K562 (cell line): ENCODE measurements around the gene ANKRD12. TPM values are rescaled to one million over a fixed set of nuclear protein-coding genes. Genes with fewer than 3 reads are reported as not detected.

Experiments
- BHLHE40 ChIP-seq: IDR thresholded peaks from 2 replicates; pipeline ENCODE4 v1.6.1; 2011; ENCODE audit warnings: low read length, improper control_type of control experiment
- CEBPZ ChIP-seq: fragments of 150-350 bp; IDR thresholded peaks from 2 replicates; pipeline ENCODE4 v1.6.1; 2014; ENCODE audit warnings: low read depth, mild to moderate bottlenecking, low read length, borderline replicate concordance
- FUS ChIP-seq: fragments of 200-400 bp; formaldehyde crosslinking; optimal IDR thresholded peaks from 2 replicates; pipeline ENCODE3; 2017; ENCODE audit warnings: low read depth, low read length
- GATAD2A ChIP-seq: fragments of 450-650 bp; IDR thresholded peaks from 2 replicates; pipeline ENCODE4 v1.6.1; 2017
- KDM1A ChIP-seq, 2 experiments: fragments of 450-650 bp; IDR thresholded peaks; 2 replicates each; pipeline ENCODE4 v1.6.1; 2016; ENCODE audit warnings: mild to moderate bottlenecking in 2 of 2
- MTA1 ChIP-seq: fragments of 450-650 bp; IDR thresholded peaks from 2 replicates; pipeline ENCODE4 v1.6.1; 2017; ENCODE audit warnings: borderline replicate concordance
- SOX6 ChIP-seq: fragments of 450-650 bp; IDR thresholded peaks from 2 replicates; pipeline ENCODE4 v1.6.1; 2014; ENCODE audit warnings: mild to moderate bottlenecking
- TCF7L2 ChIP-seq: fragments of 150-350 bp; IDR thresholded peaks from 2 replicates; pipeline ENCODE4 v1.6.1; 2016; ENCODE audit warnings: low read depth, mild to moderate bottlenecking, low read length, moderate library complexity
- YY1 ChIP-seq, 3 experiments: IDR thresholded peaks; 2 replicates each; pipeline ENCODE4 v1.6.1; 2011; ENCODE audit warnings: low read length in 2 of 3, mild to moderate bottlenecking in 2 of 3, moderate library complexity in 2 of 3, borderline replicate concordance in 1 of 3, control low read depth in 1 of 3, low read depth in 1 of 3; ENCODE audit not compliant: insufficient read depth in 3 of 3, insufficient replicate concordance in 2 of 3, control insufficient read depth in 1 of 3, insufficient read length in 1 of 3; ENCODE audit errors: extremely low read depth in 1 of 3
- ZNF311 ChIP-seq: fragments of 250-450 bp; sonication (Bioruptor Pico); IDR thresholded peaks from 2 replicates; pipeline ENCODE4 v1.4.0; 2020; ENCODE audit warnings: mild to moderate bottlenecking, moderate library complexity
- ZNF583 ChIP-seq: fragments of 250-450 bp; sonication (Bioruptor Pico); IDR thresholded peaks from 2 replicates; pipeline ENCODE4 v1.4.0; 2020
- ZNF76 ChIP-seq: fragments of 250-450 bp; sonication (Bioruptor Pico); IDR thresholded peaks from 2 replicates; pipeline ENCODE4 v1.4.0; 2020; ENCODE audit warnings: mild to moderate bottlenecking, moderate library complexity, borderline replicate concordance
- ZNF785 ChIP-seq: fragments of 250-450 bp; sonication (Bioruptor Pico); IDR thresholded peaks from 2 replicates; pipeline ENCODE4 v1.4.0; 2020; ENCODE audit warnings: mild to moderate bottlenecking
- ZSCAN29 ChIP-seq: fragments of 450-650 bp; IDR thresholded peaks from 2 replicates; pipeline ENCODE4 v1.6.1; 2017
- polyA plus RNA-seq, 8 experiments: library from polyadenylated mRNA; depleted of rRNA in 4 of 8; stranded (reverse) in 5 of 8; unstranded in 3 of 8; fragments of >200 nt; fragmentation: Nextera tagmentation in 2 of 8; fragmentation: Illumina TruSeq in 1 of 8; extraction: Ambion mirVana in 2 of 8; extraction: Trizol in 1 of 8; gene quantifications; 2 replicates each; pipeline versions ENCODE4 v1.2.1 to v1.2.3, GENCODE V29; 2011 to 2014; ENCODE audit warnings: inconsistent platforms in 1 of 8, missing spikeins in 1 of 8
- total RNA-seq, 7 experiments: library from RNA; depleted of rRNA in 6 of 7; stranded (reverse); fragments of >200 nt in 6 of 7; fragmentation: Illumina TruSeq in 2 of 7; extraction: Trizol in 2 of 7; gene quantifications; 2 replicates each; pipeline versions ENCODE4 v1.2.1 to v1.2.3, GENCODE V29; 2011 to 2021; ENCODE audit warnings: low replicate concordance in 1 of 7
- TF ChIP-seq, protein P1 (sequence below): sonication (generic); formaldehyde crosslinking; IDR thresholded peaks from 2 replicates; pipeline ENCODE4 v1.8.1; 2023; ENCODE audit warnings: mild to moderate bottlenecking, missing genetic modification reagents, moderate library complexity
- TF ChIP-seq, protein P2 (sequence below), 2 experiments: fragments of 450-650 bp in 1 of 2; sonication (generic) in 1 of 2; formaldehyde crosslinking in 1 of 2; IDR thresholded peaks in 1 of 2; conservative IDR thresholded peaks in 1 of 2; 2 replicates each; pipeline versions ENCODE4 v1.6.1 to v1.8.1; 2016 to 2023; ENCODE audit warnings: mild to moderate bottlenecking in 2 of 2, moderate library complexity in 2 of 2, inconsistent platforms in 1 of 2, missing genetic modification reagents in 1 of 2
- TF ChIP-seq, protein P3 (sequence below), 2 experiments: fragments of 450-650 bp; conservative IDR thresholded peaks; 2 replicates each; pipeline ENCODE4 v1.6.1; 2017; ENCODE audit warnings: mild to moderate bottlenecking in 2 of 2, moderate library complexity in 2 of 2
- TF ChIP-seq, protein P4 (sequence below): fragments of 450-650 bp; IDR thresholded peaks from 2 replicates; pipeline ENCODE4 v1.6.1; 2016

Gene ANKRD12
- total and polyA plus RNA-seq, 9 of the 15 experiments (the other 6 are each of a cell fraction or from before 2014, with no cell fraction given), result 6.6 to 28.2 (median 16.0) TPM

GRCh38 chr18:9191658-9192256 is 55.2 kb downstream of the ANKRD12 start (continued):
- TF ChIP-seq BHLHE40 (no peak), ZSCAN29 (no peak), TCF7L2 (no peak), YY1 (IDR thresholded peaks at IDR 0.05; ENCODE audit: borderline replicate concordance in 1 of 3, control insufficient read depth in 1 of 3, extremely low read depth in 1 of 3, insufficient read depth in 3 of 3, insufficient read length in 1 of 3, insufficient replicate concordance in 2 of 3, low read depth in 1 of 3, low read length in 2 of 3) (no peak), FUS (no peak), ZNF76 (CRISPR knock-in tag) (no peak), SOX6 (peak; percentile 39; the same call in 1 of the 2 replicates), ZNF311 (no peak), ZNF785 (CRISPR knock-in tag) (no peak), CEBPZ (no peak), KDM1A (IDR thresholded peaks at IDR 0.05) (peak; percentile 62 to 68; a peak in 3 of 4 replicates), GATAD2A (no peak), ZNF583 (CRISPR knock-in tag) (no peak), MTA1 (no peak)
- TF ChIP-seq, protein P1, sequence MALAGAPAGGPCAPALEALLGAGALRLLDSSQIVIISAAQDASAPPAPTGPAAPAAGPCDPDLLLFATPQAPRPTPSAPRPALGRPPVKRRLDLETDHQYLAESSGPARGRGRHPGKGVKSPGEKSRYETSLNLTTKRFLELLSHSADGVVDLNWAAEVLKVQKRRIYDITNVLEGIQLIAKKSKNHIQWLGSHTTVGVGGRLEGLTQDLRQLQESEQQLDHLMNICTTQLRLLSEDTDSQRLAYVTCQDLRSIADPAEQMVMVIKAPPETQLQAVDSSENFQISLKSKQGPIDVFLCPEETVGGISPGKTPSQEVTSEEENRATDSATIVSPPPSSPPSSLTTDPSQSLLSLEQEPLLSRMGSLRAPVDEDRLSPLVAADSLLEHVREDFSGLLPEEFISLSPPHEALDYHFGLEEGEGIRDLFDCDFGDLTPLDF (CRISPR knock-in tag), result no peak
- TF ChIP-seq, protein P2, sequence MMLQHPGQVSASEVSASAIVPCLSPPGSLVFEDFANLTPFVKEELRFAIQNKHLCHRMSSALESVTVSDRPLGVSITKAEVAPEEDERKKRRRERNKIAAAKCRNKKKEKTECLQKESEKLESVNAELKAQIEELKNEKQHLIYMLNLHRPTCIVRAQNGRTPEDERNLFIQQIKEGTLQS (IDR thresholded peaks at IDR 0.05), result no peak
- TF ChIP-seq, protein P2 (CRISPR knock-in tag; conservative IDR thresholded peaks at IDR 0.05), result no peak
- TF ChIP-seq, protein P3, sequence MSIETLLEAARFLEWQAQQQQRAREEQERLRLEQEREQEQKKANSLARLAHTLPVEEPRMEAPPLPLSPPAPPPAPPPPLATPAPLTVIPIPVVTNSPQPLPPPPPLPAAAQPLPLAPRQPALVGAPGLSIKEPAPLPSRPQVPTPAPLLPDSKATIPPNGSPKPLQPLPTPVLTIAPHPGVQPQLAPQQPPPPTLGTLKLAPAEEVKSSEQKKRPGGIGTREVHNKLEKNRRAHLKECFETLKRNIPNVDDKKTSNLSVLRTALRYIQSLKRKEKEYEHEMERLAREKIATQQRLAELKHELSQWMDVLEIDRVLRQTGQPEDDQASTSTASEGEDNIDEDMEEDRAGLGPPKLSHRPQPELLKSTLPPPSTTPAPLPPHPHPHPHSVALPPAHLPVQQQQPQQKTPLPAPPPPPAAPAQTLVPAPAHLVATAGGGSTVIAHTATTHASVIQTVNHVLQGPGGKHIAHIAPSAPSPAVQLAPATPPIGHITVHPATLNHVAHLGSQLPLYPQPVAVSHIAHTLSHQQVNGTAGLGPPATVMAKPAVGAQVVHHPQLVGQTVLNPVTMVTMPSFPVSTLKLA (conservative IDR thresholded peaks at IDR 0.05), result no peak
- TF ChIP-seq, protein P4, sequence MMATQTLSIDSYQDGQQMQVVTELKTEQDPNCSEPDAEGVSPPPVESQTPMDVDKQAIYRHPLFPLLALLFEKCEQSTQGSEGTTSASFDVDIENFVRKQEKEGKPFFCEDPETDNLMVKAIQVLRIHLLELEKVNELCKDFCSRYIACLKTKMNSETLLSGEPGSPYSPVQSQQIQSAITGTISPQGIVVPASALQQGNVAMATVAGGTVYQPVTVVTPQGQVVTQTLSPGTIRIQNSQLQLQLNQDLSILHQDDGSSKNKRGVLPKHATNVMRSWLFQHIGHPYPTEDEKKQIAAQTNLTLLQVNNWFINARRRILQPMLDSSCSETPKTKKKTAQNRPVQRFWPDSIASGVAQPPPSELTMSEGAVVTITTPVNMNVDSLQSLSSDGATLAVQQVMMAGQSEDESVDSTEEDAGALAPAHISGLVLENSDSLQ, result no peak
